ENCODE results near the gene SH3RF1.

SH3RF1 gene

DNA sequence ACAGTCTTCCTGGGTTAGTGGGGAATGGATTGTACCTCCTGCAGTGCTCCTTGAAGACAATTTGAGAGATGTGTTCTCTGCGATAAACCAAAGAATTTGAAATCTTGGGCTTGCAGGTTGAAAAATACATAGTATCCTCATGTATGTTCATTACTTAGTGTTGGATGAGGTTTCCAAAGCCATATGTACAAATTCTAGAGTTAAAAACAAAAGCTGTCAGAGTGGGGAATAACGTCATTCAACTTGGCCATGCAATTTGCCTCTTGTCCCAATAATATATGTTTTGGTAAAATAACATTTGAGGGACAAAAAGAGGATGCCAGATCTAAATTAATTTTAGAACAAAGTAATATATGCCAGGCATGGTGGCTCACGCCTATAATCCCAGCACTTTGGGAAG lies 209.4 kb downstream of the SH3RF1 start:
- H3K27ac ChIP-seq (ENCODE audit: low read depth, low read length) = no peak overlapping the region
- no peak overlapping the region for H3K4me3 ChIP-seq (ENCODE audit: low read length)
- H3K27me3 ChIP-seq (ENCODE audit: control insufficient read depth, insufficient read depth, low read length) = no peaks in the 10 kb centered on the region
- no peaks in the 10 kb centered on the region for H3K36me3 ChIP-seq (ENCODE audit: control insufficient read depth, insufficient read depth, low read length)
- no peak overlapping the region for H3K9ac ChIP-seq (ENCODE audit: low read length)
- H3K4me1 ChIP-seq (ENCODE audit: control insufficient read depth, insufficient read depth, low read length) = peaks cover 3% of the 10 kb centered on the region

DNA sequence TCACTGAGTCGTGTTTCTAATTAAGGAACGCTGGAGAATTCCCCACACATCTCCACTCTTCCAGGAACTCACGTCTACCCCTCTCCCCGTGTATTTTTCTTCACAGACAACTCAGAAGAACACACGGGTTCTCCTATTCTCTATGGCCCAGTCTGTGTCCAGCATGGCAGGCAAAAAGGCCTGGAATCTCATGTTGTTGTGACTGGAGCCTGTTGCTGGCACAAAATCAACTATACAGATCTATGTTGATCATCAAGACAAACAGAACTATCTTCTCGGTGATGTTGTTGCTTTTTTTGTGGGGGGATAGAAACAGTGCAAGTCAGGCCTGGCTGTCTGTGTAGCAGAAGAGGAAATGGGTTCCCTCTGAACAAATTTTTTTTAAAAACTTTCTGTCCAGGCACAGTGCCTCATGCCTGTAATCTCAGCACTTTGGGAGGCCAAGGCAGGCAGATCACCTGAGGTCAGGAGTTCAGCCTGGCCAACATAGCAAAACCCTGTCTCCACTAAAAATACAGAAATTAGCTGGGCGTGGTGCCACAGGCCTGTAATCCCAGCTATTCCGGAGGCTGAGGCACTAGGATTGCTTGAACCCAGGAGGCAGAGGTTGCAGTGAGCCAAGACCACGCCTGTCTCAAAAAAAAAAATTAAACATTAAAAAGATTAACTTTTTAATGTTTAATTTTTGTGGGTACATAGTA lies 210.2 kb downstream of the SH3RF1 start:
- no peaks in the 10 kb centered on the region for H3K36me3 ChIP-seq (ENCODE audit: control insufficient read depth, insufficient read depth, low read length)
- H3K9ac ChIP-seq (ENCODE audit: low read length) = no peak overlapping the region
- H3K27ac ChIP-seq (ENCODE audit: low read depth, low read length) = peak overlapping the region; percentile 21
- no peak overlapping the region for H3K4me3 ChIP-seq (ENCODE audit: low read length)
- H3K4me1 ChIP-seq (ENCODE audit: control insufficient read depth, insufficient read depth, low read length) = peaks cover 3% of the 10 kb centered on the region
- no peaks in the 10 kb centered on the region for H3K27me3 ChIP-seq (ENCODE audit: control insufficient read depth, insufficient read depth, low read length)

DNA sequence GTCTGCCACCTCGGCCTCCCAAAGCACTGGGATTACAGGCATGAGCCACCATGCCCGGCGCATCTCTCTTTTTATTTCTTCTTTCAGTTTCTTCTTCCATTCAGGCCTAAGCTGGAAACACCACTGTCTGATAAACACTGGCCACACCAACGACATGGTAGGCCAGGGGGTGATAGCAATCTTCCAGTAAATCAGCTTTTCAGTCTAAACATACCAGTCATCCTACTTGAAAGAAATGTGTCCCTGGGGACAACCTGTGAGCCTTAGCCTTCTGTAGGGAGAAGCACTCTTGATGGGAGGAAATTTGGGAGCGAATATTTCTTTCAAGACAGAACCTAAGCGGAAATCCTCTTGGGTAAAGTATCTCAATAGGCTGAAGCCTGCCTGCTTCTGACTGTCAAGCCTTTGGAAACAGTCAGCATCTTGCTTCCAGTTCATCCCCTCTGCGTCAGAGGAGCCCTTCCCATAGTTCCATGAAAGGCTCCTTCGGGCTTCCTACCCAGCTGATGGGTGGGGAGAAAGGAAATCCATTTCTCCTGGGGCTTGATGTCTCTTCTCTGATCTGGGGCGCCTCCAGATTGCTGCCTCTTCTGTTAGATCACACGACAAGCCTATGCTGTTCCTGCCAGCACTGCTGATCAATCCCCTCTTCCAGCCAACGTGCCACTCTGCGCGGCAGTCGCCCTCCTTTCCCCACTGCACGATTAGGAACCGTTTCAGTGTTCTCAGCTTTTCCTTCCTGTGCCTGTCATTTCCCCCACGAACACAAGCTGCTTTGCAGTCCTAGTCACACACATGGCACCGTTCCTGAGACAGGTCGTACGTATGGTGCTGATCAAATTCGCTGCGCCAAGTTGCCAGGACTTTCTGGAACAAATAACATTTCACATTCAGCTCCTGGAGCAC lies 211.2 kb downstream of the SH3RF1 start:
- Histone ChIP-seq H3K36me3 (ENCODE audit: control insufficient read depth, insufficient read depth, low read length) (no peaks in the 10 kb centered on the region), H3K27ac (ENCODE audit: low read depth, low read length) (no peak overlapping the region), H3K27me3 (ENCODE audit: control insufficient read depth, insufficient read depth, low read length) (no peaks in the 10 kb centered on the region), H3K4me3 (ENCODE audit: low read length) (no peak overlapping the region), H3K9ac (ENCODE audit: low read length) (no peak overlapping the region), H3K4me1 (ENCODE audit: control insufficient read depth, insufficient read depth, low read length) (peaks cover 3% of the 10 kb centered on the region)

DNA sequence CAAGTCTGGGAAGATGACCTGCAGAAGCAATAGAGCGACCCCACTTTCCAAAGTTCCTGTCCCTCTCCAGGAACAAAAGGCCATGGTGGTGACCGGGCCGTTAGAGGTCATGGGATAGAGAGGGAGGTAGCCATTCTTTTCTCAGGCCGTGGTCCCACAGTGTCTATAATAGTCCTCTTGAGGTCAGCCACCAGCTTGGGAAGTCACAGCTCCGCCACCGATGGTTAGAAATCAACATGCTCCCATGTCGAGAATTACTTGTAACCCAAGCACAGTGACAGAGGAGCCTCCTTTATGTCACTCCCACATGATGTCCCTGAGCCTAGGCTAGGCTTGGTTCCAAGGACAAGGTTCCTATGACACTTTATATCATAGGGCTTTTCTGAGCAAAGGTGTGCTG lies 212.4 kb downstream of the SH3RF1 start:
- Histone ChIP-seq H3K27me3 (ENCODE audit: control insufficient read depth, insufficient read depth, low read length) (no peaks in the 10 kb centered on the region), H3K4me3 (ENCODE audit: low read length) (no peak overlapping the region), H3K4me1 (ENCODE audit: control insufficient read depth, insufficient read depth, low read length) (peaks cover 3% of the 10 kb centered on the region), H3K36me3 (ENCODE audit: control insufficient read depth, insufficient read depth, low read length) (no peaks in the 10 kb centered on the region), H3K27ac (ENCODE audit: low read depth, low read length) (no peak overlapping the region), H3K9ac (ENCODE audit: low read length) (no peak overlapping the region)

DNA sequence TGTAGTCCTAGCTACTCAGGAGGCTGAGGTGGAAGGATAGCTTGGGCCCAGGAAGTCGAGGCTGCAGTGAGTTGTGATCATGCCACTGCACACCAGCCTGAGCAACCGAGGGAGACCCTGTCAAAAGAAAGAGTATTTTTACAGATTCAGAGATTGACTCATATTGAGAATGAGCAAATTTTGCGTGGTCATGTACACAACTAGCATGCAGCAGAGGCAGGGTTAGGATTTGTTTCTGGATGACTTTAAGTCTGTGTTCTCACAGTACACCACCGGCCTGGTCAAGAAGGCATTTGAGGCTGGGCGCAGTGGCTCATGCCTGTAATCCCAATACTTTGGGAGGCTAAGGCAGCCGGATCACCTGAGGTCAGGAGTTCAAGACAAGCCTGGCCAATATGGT lies 215.9 kb downstream of the SH3RF1 start:
- H3K9ac ChIP-seq (ENCODE audit: low read length) = no peak overlapping the region
- H3K4me3 ChIP-seq (ENCODE audit: low read length) = no peak overlapping the region
- H3K27me3 ChIP-seq (ENCODE audit: control insufficient read depth, insufficient read depth, low read length) = no peaks in the 10 kb centered on the region
- no peaks in the 10 kb centered on the region for H3K4me1 ChIP-seq (ENCODE audit: control insufficient read depth, insufficient read depth, low read length)
- no peak overlapping the region for H3K27ac ChIP-seq (ENCODE audit: low read depth, low read length)
- no peaks in the 10 kb centered on the region for H3K36me3 ChIP-seq (ENCODE audit: control insufficient read depth, insufficient read depth, low read length)

DNA sequence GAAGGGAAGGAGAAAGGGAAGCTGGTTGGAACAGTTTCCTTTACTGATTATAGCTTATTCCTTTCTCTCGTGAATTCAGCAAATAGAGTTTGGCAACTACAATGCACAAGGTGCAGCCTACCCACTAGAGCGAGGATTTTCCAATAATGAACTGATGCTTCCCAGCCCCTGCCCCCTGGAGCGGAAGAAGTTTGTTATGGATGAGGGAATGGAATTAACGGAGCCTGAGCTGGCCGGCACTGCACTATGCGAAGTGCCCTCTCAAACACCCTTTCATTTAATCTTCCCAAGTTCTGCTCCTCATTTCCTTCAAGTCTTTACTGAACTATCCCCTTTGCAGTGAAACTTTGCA lies 218.2 kb downstream of the SH3RF1 start:
- Histone ChIP-seq H3K9ac (ENCODE audit: low read length) (no peak overlapping the region), H3K36me3 (ENCODE audit: control insufficient read depth, insufficient read depth, low read length) (no peaks in the 10 kb centered on the region), H3K27ac (ENCODE audit: low read depth, low read length) (no peak overlapping the region), H3K27me3 (ENCODE audit: control insufficient read depth, insufficient read depth, low read length) (no peaks in the 10 kb centered on the region), H3K4me3 (ENCODE audit: low read length) (no peak overlapping the region), H3K4me1 (ENCODE audit: control insufficient read depth, insufficient read depth, low read length) (no peaks in the 10 kb centered on the region)

DNA sequence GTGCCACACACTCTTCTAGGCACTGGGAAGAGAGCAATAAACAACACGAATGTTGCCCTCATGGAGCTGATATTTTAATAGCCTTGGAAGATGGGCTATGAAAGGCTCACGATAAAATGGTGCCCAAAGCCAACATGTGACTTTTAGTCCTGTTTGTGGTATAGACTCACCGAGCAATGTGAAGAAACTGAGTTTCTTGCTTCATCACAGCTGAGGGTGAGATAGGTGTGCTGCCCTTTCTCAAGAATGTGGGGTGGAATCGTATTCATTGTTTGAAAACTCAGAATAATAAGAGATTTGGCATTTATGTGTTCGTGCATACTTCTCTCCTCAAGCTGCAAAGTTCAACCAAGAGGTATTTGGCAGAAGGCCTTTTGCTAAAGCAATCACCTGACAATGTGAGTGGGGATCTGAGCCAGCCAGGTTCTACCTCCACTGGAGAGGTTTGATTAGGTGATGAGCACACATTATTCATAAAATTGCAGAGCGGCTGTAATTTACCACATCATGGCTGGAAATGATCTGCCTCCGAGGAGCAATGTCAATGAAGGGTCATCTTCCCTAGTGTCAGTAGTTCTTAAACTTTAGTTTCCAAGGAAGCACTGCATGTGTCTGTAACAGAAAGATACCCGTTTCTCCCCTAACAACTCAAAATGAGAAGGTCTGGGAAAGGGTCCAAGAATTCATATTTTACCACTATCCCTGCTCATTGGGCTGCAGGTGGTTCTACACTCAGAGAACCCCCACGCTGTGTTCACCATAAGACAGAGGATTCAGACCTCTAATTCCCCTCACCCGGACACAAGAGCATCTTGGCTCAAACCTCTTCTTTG lies 218.8 kb downstream of the SH3RF1 start:
- no peak overlapping the region for H3K4me3 ChIP-seq (ENCODE audit: low read length)
- H3K27ac ChIP-seq (ENCODE audit: low read depth, low read length) = no peak overlapping the region
- H3K9ac ChIP-seq (ENCODE audit: low read length) = no peak overlapping the region
- no peaks in the 10 kb centered on the region for H3K27me3 ChIP-seq (ENCODE audit: control insufficient read depth, insufficient read depth, low read length)
- no peaks in the 10 kb centered on the region for H3K4me1 ChIP-seq (ENCODE audit: control insufficient read depth, insufficient read depth, low read length)
- H3K36me3 ChIP-seq (ENCODE audit: control insufficient read depth, insufficient read depth, low read length) = no peaks in the 10 kb centered on the region

DNA sequence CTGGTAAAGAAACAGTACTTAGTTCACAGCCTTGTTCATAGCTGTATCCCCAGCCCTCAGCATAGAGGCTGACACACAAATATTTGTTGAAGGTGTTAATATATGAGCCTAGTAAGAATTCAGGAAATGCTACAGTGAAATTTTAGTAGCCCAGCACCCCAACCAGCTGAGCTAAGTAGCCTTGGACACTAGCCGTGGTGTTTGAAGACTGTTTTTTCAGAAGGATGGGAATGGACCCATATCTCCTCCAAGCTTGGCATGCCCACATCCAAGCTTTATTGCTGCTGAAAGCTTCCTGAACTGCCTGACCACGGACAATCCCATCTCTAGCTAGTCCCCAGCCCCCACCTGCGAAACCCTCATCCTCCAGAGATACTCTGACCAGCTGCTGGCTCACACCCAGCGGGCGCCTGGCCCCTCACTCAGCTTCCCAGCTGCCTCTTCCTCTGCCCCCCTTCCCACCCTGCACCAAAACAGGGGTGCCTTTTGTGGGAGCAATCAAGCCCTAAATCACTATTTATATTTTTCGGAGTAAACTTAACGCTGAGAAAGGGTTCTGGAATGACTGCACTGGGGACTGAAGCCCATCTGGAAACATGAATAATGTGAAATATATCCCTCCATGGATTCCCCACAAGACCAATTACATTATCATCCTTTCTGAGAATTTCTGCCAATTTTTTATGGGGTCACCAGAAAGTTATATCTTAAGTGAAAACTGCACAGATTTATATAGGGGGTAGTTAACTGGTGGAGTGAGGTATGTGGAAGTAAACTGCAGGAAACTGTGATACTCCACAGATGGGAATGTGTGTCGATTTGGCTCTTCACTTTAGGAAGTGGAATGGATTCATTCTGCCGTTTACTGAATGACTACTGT lies 219.6 kb downstream of the SH3RF1 start:
- Histone ChIP-seq H3K27ac (ENCODE audit: low read depth, low read length) (no peak overlapping the region), H3K4me1 (ENCODE audit: control insufficient read depth, insufficient read depth, low read length) (no peaks in the 10 kb centered on the region), H3K27me3 (ENCODE audit: control insufficient read depth, insufficient read depth, low read length) (no peaks in the 10 kb centered on the region), H3K36me3 (ENCODE audit: control insufficient read depth, insufficient read depth, low read length) (no peaks in the 10 kb centered on the region), H3K4me3 (ENCODE audit: low read length) (no peak overlapping the region), H3K9ac (ENCODE audit: low read length) (no peak overlapping the region)

DNA sequence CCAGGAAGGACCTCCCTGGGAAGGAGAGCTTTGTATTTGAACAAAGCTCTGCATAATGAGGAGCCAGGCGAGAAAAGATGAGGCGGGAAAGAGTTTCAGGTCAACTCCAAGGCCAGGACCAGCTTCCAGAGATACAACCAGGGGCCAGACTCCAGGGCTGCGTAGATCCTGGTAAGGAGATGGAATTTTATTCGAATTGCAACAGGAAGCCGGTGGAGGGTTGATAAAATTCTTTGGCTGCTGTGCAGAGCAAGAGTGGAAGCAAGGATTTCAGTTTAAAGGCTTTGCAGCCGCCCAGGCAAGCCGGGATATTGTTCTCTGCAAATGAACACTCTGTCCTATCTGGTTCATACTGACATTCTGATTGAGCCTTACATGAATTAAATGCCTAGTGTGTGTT lies 220.5 kb downstream of the SH3RF1 start:
- no peak overlapping the region for H3K9ac ChIP-seq (ENCODE audit: low read length)
- H3K27ac ChIP-seq (ENCODE audit: low read depth, low read length) = no peak overlapping the region
- H3K4me1 ChIP-seq (ENCODE audit: control insufficient read depth, insufficient read depth, low read length) = no peaks in the 10 kb centered on the region

DNA sequence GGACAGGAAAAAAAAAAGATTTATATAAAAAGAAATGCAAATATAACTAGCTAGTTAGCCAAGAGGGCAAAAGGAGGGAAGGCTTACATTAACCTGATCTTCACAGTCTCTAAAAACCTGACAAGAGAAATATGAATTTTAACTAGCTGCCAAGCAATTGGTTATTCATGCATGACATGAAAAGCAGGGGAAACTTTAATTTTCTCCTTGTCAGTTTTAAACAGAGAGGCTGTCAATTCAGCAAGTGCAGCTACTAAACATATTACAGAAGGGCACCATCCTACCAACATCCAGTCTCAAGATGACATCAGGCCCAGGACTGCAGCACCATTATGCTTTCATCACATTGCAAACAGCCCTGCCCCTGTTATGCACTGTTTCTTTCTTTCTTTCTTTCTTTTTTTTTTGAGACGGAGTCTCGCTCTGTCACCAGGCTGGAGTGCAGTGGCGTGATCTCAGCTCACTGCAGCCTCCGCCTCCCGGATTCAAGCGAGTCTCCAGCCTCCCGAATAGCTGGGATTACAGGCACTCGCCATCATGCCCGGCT lies 221.8 kb downstream of the SH3RF1 start:
- Histone ChIP-seq H3K27me3 (ENCODE audit: control insufficient read depth, insufficient read depth, low read length) (no peaks in the 10 kb centered on the region), H3K27ac (ENCODE audit: low read depth, low read length) (no peak overlapping the region), H3K4me1 (ENCODE audit: control insufficient read depth, insufficient read depth, low read length) (no peaks in the 10 kb centered on the region), H3K4me3 (ENCODE audit: low read length) (no peak overlapping the region), H3K9ac (ENCODE audit: low read length) (no peak overlapping the region), H3K36me3 (ENCODE audit: control insufficient read depth, insufficient read depth, low read length) (no peaks in the 10 kb centered on the region)

More for the DNA sequence above, 220.5 kb downstream of the SH3RF1 start:
- Histone ChIP-seq H3K36me3 (ENCODE audit: control insufficient read depth, insufficient read depth, low read length) (no peaks in the 10 kb centered on the region), H3K4me3 (ENCODE audit: low read length) (no peak overlapping the region), H3K27me3 (ENCODE audit: control insufficient read depth, insufficient read depth, low read length) (no peaks in the 10 kb centered on the region)

DNA sequence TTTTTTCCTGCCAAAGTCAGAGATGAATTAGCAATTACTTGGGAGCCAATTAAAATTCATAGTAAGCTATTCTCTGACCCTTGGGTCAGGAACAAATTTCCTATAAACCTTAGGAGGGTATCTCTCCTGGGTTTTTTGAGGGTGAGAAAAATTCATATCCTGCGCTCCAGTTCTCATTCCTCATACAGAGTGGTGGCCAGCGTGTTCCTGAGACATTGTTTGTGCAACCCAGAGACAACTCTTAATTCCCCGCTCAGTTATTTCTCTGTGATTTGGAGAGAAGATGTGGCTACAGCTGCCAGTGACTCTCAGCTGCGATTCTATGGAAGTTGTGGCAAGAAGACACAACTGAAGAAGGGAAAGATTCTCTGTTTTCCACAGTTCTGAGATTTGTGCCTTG lies 222.8 kb downstream of the SH3RF1 start:
- Histone ChIP-seq H3K9ac (ENCODE audit: low read length) (no peak overlapping the region), H3K4me3 (ENCODE audit: low read length) (no peak overlapping the region), H3K27ac (ENCODE audit: low read depth, low read length) (no peak overlapping the region), H3K36me3 (ENCODE audit: control insufficient read depth, insufficient read depth, low read length) (no peaks in the 10 kb centered on the region), H3K27me3 (ENCODE audit: control insufficient read depth, insufficient read depth, low read length) (no peaks in the 10 kb centered on the region), H3K4me1 (ENCODE audit: control insufficient read depth, insufficient read depth, low read length) (no peaks in the 10 kb centered on the region)

All from rectal smooth muscle tissue (tissue), 1 donor.